Lower leg skin (tissue), 3 donors: ENCODE measurements around the gene SYTL2.

ENCODE experiments used
- CTCF ChIP-seq, 3 donors: fragments of 450-650 bp; IDR thresholded peaks; one replicate each; pipeline ENCODE4 v1.5.1; 2016; ENCODE audit warnings: antibody characterized with exemption in 3 of 3, mild to moderate bottlenecking in 3 of 3, moderate library complexity in 2 of 3
- POLR2A ChIP-seq, 2 donors: fragments of 450-650 bp; IDR thresholded peaks; one replicate each; pipeline ENCODE4 v1.6.1; 2016 to 2017; ENCODE audit warnings: antibody characterized with exemption in 2 of 2, mild to moderate bottlenecking in 1 of 2, moderate library complexity in 1 of 2

DNA sequence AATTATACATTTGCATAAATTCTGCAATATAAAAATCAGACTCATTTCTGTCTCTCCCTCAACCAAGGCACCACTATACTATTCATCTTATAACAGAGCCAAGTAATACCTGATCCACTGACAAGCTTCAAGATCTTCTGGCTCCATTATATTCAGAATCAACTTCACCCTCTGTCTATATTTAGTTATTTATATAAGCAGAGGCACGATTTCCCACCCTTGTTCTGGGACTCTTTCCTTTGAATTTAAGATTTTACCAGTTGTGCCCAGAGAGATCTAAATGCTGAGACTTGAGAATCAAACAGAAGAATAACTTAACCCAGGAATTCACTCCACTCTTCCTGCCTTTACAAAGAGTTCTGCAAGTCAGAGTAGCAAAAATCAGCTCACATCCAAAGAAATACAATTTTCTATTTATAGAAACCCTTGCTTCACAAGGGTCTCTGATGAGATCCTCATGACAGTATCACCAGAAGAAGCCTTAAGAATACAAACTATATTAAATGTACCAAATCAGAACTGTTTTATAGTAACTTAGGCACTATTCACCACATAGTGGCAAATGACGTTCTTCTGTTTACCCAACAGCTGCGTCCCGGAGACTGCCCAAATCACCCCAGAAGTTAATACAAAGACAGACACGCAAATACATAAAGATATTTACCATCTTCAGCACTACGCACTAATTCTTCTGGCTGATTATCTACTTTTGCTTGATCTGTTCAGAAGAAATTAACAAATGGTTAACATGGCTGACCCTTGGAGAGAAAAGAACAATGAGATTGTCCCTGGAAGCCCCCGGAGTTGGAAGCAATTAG lies 92.6 kb downstream of the SYTL2 start:
- TF ChIP-seq CTCF (IDR thresholded peaks at IDR 0.05) = no peak
- TF ChIP-seq POLR2A (IDR thresholded peaks at IDR 0.05) = no peak
